Fibroblast of pulmonary artery (primary cell): ENCODE measurements around the gene ARHGEF38.

Experiments used
- DNase-seq: peaks from one replicate; pipeline ENCODE4 v3.0.0-alpha.2; 2010; ENCODE audit warnings: low read depth
- H3K4me3 ChIP-seq: replicated peaks from 2 replicates; pipeline ENCODE4 v1.5.1; 2011; ENCODE audit warnings: low read depth, mild to moderate bottlenecking, control low read depth, low read length, moderate library complexity
- TF ChIP-seq, protein P1 (sequence below): IDR thresholded peaks from 2 replicates; pipeline ENCODE4 v1.5.1; 2011; ENCODE audit warnings: mild to moderate bottlenecking, control low read depth, low read length, inconsistent platforms; ENCODE audit errors: missing control alignments

The ARHGEF38 gene

DNA sequence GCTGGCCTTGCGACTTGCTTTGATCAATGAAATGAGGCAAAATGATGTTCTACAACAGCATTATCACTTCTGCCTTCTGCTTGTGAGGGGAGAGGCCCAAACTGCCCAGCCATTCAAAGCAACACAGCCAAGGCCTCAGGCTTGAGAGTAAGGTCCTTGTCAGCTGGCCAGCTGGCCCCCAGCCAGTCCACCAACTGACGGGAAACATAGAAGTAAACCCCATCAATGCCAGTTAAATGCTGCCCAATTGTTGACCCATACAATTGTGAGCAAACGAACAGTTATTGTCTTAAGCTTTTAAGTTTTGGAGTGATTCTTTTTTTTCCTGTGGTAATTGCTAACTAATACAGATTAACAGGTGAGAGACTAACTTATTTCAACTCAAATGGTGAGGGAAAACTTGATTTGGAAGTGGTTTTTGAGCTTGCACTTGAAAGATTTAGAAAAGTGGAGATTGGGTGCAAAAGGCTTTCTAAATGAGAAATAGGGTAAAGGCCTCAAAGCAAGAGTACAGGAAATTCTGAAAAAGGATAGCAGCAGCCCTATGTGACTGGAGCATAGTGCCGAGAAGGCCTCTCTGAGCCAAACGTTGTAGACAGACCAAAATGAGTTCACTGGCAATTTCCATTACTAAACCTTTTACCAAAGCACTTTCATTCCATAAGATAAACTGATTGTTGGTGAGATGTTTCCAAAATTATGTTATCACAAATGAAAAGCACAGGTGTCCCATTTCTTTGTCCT is 66.9 kb downstream of the ARHGEF38 start:
- H3K4me3 ChIP-seq: no peak overlapping the region
- DNase-seq: peak; percentile 51
- TF ChIP-seq, protein P1, sequence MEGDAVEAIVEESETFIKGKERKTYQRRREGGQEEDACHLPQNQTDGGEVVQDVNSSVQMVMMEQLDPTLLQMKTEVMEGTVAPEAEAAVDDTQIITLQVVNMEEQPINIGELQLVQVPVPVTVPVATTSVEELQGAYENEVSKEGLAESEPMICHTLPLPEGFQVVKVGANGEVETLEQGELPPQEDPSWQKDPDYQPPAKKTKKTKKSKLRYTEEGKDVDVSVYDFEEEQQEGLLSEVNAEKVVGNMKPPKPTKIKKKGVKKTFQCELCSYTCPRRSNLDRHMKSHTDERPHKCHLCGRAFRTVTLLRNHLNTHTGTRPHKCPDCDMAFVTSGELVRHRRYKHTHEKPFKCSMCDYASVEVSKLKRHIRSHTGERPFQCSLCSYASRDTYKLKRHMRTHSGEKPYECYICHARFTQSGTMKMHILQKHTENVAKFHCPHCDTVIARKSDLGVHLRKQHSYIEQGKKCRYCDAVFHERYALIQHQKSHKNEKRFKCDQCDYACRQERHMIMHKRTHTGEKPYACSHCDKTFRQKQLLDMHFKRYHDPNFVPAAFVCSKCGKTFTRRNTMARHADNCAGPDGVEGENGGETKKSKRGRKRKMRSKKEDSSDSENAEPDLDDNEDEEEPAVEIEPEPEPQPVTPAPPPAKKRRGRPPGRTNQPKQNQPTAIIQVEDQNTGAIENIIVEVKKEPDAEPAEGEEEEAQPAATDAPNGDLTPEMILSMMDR: no peak

DNA sequence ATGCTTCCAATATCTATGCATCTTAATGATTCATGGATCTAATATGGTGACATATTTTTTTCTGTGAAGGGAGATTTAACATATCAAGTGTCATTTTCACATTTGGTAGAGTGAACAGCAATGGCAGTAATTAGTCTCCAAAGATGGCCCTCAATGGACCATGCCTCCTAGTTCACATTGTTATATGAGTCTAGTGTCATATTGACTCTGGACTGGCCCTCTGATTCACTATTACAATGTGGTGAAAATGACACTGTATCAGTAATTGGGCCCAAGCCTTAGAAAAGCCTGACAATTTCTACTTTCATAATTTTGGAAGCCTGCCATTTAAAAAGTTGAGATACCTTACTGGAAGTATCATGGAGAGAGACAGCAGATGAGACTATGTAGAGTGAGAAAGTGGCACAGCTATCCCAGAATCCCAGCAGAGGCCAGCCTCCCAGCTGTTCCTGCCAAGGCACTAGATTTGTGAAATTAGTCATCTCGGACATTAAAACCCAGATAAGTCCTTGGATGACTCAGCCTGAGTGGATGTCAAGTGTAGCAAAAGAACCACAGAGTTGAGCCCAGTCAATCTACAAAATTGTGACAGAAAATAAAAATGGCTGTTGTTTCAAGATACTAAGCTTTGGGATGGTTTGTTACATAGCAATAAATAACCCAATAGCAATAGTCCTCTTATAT is 68.4 kb downstream of the ARHGEF38 start:
- no peak overlapping the region for H3K4me3 ChIP-seq
- DNase-seq: peak; percentile 78
- TF ChIP-seq, protein P1: no peak

DNA sequence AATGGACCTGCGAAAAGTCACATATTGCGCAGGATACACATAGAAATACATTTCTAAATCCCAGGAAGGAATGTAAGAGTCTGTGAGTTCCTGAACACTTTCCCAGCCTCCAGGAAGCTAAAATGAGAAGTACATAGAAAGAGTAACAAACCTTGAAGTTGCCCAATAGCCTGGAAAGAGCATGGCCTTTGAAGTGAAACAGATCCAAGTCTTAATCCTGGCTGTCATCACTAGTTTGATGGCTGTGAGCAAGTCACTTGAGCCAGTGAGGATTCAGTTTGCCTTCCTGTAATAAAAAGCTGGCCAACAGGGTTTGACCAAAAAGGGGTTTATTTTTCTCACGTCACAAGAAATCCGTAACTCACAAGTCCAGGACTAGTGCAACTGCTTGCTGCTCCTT is 69.8 kb downstream of the ARHGEF38 start:
- TF ChIP-seq, protein P1: no peak
- no peak overlapping the region for H3K4me3 ChIP-seq
- peak; percentile 71 for DNase-seq

GRCh38 chr4:105623099-105623498 is 70.7 kb downstream of the ARHGEF38 start:
- TF ChIP-seq, protein P1: no peak
- no peak overlapping the region for H3K4me3 ChIP-seq

DNA sequence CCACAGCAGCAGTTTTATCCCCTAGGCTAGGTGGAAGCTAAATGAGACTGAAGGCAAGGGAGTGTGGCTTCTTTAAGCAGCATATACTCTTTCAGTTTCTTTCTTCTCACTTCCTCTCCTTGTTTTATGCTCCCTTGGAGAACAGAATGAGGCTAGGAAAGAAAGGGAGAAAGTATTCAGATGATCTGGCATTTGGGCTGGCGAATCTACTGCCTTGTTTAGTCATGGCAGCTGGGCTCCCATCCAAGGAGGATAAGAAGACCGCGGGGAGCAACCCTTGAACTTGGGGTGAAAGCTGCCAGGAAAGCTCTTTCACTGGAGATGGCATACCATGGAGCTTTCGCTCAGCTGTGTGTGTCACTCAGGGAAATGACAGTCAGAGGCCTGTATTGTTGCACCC is 72.1 kb downstream of the ARHGEF38 start:
- no peak overlapping the region for H3K4me3 ChIP-seq
- TF ChIP-seq, protein P1: no peak
- peak; percentile 53 for DNase-seq

More at GRCh38 chr4:105623099-105623498, 70.7 kb downstream of the ARHGEF38 start:
- DNase-seq: no peak

DNA sequence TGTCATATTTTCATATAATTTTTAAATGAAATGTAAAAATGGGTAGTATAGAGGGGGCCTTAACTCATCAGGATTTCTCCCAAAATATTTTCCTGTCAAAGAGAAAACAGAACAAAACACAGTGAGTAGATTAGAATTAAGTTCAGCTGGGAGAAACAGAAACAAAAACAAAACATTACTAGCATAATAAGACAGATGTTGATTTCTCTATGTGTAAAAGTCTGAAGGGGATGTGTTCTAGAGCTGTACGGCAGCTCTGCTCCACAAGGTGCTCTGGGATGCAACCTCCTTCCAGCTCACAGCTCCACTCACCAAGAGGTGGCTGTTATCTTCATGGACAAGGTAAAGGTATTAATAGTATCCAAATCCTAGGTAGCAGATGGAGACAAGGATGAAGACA is 72.8 kb downstream of the ARHGEF38 start:
- DNase-seq: no peak
- no peak overlapping the region for H3K4me3 ChIP-seq
- TF ChIP-seq, protein P1: no peak
